Liver (tissue), 3 donors: ENCODE measurements around the gene TNS4.

ENCODE experiments used
- NR2F2 ChIP-seq: IDR thresholded peaks from 2 replicates; pipeline ENCODE4 v1.6.1; 2016; ENCODE audit warnings: antibody characterized with exemption
- RAD21 ChIP-seq, 2 donors: IDR thresholded peaks; 2 replicates each; pipeline ENCODE4 v1.6.1; 2016; ENCODE audit warnings: antibody characterized with exemption in 2 of 2, mild to moderate bottlenecking in 2 of 2
- TAF1 ChIP-seq: conservative IDR thresholded peaks from 2 replicates; pipeline ENCODE4 v1.6.1; 2016; ENCODE audit warnings: antibody characterized with exemption, mild to moderate bottlenecking
- TF ChIP-seq, protein P1 (sequence below): IDR thresholded peaks from 2 replicates; pipeline ENCODE4 v1.6.1; 2016; ENCODE audit warnings: antibody characterized with exemption, mild to moderate bottlenecking
- TF ChIP-seq, protein P2 (sequence below): fragments of 150-350 bp; IDR thresholded peaks from 2 replicates; pipeline ENCODE4 v1.5.1; 2017; ENCODE audit warnings: improper control_type of control experiment, low read depth, low read length; ENCODE audit not compliant: missing input control
- donor health status: healthy.
- donor health status: healthy.

GRCh38 chr17:40516581-40517285, 15.3 kb upstream of the TNS4 start:
- TF ChIP-seq TAF1 = no peak
- TF ChIP-seq, protein P1, sequence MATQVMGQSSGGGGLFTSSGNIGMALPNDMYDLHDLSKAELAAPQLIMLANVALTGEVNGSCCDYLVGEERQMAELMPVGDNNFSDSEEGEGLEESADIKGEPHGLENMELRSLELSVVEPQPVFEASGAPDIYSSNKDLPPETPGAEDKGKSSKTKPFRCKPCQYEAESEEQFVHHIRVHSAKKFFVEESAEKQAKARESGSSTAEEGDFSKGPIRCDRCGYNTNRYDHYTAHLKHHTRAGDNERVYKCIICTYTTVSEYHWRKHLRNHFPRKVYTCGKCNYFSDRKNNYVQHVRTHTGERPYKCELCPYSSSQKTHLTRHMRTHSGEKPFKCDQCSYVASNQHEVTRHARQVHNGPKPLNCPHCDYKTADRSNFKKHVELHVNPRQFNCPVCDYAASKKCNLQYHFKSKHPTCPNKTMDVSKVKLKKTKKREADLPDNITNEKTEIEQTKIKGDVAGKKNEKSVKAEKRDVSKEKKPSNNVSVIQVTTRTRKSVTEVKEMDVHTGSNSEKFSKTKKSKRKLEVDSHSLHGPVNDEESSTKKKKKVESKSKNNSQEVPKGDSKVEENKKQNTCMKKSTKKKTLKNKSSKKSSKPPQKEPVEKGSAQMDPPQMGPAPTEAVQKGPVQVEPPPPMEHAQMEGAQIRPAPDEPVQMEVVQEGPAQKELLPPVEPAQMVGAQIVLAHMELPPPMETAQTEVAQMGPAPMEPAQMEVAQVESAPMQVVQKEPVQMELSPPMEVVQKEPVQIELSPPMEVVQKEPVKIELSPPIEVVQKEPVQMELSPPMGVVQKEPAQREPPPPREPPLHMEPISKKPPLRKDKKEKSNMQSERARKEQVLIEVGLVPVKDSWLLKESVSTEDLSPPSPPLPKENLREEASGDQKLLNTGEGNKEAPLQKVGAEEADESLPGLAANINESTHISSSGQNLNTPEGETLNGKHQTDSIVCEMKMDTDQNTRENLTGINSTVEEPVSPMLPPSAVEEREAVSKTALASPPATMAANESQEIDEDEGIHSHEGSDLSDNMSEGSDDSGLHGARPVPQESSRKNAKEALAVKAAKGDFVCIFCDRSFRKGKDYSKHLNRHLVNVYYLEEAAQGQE = no peak
- no peak for TF ChIP-seq NR2F2
- TF ChIP-seq, protein P2, sequence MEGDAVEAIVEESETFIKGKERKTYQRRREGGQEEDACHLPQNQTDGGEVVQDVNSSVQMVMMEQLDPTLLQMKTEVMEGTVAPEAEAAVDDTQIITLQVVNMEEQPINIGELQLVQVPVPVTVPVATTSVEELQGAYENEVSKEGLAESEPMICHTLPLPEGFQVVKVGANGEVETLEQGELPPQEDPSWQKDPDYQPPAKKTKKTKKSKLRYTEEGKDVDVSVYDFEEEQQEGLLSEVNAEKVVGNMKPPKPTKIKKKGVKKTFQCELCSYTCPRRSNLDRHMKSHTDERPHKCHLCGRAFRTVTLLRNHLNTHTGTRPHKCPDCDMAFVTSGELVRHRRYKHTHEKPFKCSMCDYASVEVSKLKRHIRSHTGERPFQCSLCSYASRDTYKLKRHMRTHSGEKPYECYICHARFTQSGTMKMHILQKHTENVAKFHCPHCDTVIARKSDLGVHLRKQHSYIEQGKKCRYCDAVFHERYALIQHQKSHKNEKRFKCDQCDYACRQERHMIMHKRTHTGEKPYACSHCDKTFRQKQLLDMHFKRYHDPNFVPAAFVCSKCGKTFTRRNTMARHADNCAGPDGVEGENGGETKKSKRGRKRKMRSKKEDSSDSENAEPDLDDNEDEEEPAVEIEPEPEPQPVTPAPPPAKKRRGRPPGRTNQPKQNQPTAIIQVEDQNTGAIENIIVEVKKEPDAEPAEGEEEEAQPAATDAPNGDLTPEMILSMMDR = no peak
- no peak for TF ChIP-seq RAD21 (IDR thresholded peaks at IDR 0.05)
